CD4-positive, alpha-beta T cell treated with Interleukin-6 at 100 ng/mL for 8 hours (primary cell): ENCODE measurements around the gene LAMTOR2.
"Not testable (repeated sequence)": the region's sequence is repeated elsewhere in the genome, so short reads cannot be mapped to it uniquely, and the experiment has no call there.

ENCODE experiments used
- DNase-seq: peaks from one replicate; pipeline ENCODE4 v3.0.0-alpha.2; 2020; ENCODE audit warnings: mixed read lengths, low spot score

LAMTOR2 gene

DNA sequence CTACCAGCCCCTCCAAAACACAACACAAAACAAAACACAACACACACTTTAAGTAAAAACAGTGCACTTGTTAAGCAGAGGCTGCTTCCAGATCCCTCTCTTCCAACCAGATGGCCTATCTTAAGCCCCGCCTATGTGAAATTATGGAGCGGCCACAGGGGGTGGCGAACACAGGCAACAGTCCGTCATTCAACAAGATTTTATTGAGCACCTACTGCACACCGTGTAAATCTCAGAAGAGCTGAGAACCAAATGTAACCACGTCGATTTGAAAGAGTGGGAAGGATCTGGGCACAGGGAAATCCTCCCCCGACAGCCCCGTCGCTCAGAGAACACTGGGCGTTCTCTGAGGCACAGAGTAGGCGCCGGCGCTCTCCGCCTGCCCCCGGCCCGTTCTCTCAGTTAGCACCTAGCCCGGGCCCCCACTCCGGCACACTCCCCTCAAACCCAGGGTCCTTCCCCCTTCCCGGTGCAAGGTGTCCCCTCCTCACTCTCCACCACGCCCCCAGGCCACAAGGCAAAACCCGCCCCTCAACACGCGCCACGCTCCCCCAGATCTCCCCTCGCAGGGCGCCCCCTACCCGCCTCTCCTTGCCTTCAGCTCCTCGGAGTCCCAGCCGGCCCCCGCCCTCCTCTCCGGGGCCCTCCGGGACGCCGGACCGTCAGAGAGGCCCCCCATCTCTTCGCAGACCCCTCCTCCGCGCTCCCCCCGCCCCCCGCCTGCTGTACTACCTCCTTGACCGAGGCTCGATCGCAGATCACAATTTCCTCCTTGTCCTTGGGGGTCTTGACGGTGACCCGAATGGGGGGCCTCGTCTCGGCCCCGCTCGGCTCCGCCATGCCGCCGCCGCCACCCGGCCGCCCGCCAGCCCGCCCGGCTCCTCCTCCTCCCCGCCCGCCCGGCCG, 1.5 kb upstream of the LAMTOR2 start:
- peak; percentile 62 for DNase-seq

DNA sequence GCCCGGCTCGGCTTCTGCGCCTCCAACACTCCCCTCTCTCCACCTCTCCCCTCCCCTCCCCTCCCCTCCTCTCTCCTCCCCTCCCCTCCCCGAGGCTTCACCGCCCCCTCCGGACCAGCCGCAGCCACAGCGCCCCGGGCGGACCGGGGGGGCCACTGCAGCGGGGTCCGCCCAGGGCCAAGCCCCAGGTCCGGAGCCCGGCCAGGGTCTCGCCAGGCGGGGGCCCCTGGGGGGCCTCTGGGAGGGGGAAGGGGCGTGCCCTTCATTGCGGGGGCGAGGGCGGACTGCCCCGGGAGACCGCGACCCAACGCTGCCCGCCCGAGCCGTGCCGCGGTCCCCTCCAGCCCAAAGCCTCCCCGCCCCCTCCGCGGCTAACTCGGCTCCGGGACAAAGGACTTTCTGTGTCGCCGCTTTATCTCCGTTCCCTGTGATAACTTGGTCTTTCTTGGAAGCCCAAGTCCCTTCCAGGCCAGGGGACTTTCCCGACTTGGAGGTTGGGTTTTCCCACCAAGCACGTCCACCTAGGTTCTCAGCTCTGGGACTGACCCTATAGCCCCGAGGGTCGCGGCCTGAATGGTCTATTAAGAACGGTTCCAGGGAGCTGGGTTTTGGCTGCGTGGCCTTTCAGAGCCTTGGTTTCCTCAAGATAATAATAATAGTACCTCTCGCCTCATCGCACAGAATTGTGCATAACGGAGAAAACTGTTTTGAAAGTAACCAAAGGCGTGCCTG, 648 bp upstream of the LAMTOR2 start, which contains the start of gene UBQLN4:
UBQLN4 (minus strand) TSS at position 31 of the 732 bp plus-strand sequence. CDS start 97 bp downstream, outside the sequence.
- DNase-seq: peak; percentile 90

DNA sequence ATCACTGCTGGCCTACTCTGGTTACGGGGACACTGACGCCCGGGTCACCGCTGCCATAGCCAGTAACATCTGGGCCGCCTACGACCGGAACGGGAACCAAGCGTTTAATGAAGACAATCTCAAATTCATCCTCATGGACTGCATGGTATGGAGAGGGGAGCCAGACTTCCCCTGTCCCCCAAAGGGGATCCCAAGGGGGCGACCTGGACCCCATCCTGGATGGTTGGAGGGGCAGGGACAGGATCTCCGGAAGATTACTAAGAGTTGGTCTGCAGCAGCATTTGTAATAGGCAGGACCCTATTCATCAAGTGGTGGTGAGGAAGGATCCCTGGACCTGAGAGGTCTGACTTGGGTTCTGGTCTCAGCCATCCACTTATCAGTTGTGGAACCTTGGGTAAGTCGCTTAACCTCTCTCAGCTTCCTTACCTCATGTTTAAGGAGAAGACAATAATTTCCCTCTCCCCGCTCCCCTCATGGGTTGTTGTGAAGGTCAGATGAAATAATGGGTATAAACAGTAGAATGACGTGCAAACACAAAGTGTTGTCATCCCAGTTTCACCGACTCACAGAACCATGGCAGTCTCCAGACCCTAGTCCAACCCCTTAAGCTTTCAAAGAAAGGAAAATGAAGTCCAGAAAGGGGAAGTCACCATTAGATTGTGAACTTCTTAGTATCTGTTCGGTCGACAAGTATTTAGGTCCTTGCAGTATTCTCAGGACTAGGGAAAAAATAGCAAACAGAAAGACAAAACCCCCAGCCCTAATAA, 883 bp downstream of the LAMTOR2 start:
- DNase-seq: no peak

DNA sequence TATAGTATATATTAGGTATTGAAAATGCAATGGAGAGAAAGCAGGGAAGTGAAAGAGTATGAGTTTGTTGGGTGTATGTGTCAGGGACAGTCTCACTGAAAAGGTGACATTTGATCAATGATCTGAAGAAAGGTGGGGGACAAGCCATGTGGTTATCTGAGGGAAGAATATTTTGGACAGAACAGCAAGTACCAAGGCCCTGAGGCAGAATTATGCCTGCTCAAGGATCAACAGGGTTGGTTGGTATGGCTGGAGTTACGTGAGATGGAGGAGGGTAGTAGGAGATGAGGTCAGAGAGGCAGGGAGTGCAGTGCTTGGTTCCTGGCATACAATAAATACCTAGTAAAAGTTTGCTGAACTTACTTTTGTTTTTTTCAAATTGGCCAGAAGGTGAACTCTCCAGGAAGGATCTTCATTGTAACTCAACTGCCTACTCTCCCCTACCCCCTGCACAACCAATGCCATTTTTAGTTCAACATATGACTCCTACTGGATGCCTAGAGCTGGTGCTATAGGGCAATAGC, 1.8 kb downstream of the LAMTOR2 start:
- no peak for DNase-seq

DNA sequence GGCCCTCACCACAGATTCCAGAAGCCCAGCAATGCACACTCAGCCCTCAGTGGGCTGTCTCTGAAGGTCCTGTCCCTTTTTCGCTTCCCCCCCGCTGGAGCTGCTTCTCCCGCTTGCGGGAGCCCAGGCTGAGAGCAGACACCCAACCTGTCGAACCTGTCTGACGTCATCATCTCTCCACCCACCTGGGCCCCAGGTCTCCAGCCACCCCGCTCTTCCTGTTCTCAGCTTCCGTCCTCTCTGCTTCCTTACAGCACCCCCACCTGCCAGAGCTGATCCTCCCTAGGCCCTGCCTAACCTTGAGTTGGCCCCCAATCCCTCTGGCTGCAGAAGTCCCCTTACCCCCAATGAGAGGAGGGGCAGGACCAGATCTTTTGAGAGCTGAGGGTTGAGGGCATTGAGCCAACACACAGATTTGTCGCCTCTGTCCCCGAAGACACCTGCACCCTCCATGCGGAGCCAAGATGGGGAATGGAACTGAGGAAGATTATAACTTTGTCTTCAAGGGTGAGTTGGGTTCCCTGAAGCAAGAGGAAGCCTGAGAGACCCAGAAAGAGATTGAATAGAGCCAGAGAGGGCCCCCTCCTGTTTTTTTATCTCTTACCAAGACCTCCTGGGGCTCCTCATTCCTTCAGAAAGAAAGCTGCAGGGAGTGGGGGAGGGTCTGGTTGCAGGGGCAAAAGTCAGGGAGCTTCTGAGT, 6.5 kb downstream of the LAMTOR2 start, which contains the start of gene RAB25:
RAB25 (plus strand) TSS at position 224 of the 700 bp plus-strand sequence; CDS start at position 465, 241 bp downstream.
- no peak for DNase-seq

DNA sequence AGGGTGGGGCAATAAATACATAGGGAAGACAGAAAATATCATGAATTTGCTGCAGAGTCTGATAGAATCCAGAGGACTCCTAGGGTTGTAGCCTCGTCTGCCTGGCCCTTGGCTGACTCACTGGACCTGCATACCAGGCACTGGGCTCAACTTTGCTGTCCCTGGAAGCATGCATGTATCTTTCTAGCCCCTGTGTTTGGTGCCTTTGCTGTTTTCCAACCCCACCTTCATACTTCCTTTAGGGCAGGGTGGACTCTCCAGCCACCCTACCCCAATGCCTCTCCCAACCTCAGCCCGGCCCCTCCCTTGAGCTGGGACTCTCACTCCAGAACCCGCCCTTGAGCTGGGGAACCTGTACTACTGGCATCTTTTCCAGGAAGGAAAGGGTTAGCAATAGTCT, 7.6 kb downstream of the LAMTOR2 start:
- no peak for DNase-seq

DNA sequence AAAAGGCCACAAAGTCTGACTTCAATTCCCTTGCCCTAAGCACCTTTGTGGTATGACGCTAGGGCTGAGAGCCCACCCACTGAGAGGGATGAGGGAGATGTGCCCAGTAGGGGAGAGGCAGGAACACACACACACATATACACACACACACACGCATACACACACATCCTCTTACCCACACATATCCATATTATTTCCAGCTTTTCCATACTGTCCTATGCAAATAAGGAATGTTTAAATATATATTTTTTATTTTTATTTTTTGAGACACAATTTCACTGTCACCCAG, 9.4 kb downstream of the LAMTOR2 start:
- no peak for DNase-seq

DNA sequence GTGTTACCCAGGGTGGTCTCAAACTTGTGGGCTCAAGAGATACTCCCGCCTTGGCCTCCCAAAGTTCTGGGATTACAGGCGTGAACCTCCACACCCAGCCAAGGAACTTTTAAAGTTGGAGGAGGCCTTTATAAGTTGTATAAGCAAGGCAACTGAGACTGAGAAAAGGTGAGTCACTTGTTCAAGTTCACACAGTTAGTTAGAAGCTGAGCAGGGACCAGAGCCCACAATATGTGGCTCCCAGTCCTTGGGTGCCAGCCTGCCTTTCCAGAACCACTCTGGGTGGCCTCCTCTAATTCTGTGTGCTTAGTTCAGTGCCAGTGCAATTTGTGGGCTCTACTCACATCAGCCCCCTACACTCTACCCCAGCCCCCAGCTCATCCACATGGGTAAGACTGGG, 10.0 kb downstream of the LAMTOR2 start:
- DNase-seq: no peak

DNA sequence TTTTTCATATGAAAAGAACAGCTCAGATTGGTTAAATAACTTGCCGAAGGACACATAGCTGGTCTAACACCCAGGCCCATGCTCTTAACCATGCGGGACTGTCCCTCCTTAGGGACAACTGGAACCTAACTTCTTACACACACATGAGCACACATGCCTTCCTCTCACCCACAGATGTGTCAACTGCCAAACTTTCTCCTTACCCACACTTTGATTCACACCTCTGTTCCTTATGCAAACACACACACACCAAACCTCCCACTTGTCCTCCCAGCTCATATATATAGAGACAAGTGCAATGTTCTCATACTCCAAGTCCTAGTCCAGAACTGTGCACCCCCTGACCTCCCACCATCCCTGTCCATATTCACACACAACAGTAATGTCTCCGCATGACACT, 10.6 kb downstream of the LAMTOR2 start:
- DNase-seq: no peak

DNA sequence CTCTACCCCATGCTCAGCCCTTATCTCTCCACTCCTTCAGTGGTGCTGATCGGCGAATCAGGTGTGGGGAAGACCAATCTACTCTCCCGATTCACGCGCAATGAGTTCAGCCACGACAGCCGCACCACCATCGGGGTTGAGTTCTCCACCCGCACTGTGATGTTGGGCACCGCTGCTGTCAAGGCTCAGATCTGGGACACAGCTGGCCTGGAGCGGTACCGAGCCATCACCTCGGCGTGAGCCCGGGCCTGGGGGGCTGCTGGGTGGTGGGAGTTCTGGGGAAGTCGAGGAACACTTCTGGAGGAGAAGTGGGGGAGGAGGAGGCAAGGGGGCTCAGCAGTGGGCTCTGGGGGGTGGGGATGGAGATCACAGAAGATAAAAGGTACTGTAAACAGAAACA, 11.3 kb downstream of the LAMTOR2 start:
- no peak for DNase-seq

DNA sequence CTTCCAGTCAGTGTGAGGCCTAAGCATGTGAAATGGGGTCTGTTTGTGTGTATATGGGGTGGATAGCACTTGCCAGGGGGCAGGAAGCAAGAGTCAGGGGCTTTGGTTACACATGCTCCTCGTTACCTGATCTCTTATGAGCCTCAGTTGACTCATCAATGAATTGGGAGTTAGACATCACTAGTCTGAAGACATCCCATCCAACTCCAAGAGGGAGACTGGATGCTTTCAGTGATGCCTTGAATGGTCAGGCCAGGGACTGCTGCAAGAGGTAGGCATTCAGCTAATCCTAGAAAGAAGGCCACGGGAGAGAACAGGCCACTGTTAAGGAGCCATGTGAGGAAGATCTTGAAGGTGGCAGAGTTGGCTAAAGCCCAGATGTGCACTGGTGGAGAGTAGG, 12.7 kb downstream of the LAMTOR2 start:
- DNase-seq: no peak

DNA sequence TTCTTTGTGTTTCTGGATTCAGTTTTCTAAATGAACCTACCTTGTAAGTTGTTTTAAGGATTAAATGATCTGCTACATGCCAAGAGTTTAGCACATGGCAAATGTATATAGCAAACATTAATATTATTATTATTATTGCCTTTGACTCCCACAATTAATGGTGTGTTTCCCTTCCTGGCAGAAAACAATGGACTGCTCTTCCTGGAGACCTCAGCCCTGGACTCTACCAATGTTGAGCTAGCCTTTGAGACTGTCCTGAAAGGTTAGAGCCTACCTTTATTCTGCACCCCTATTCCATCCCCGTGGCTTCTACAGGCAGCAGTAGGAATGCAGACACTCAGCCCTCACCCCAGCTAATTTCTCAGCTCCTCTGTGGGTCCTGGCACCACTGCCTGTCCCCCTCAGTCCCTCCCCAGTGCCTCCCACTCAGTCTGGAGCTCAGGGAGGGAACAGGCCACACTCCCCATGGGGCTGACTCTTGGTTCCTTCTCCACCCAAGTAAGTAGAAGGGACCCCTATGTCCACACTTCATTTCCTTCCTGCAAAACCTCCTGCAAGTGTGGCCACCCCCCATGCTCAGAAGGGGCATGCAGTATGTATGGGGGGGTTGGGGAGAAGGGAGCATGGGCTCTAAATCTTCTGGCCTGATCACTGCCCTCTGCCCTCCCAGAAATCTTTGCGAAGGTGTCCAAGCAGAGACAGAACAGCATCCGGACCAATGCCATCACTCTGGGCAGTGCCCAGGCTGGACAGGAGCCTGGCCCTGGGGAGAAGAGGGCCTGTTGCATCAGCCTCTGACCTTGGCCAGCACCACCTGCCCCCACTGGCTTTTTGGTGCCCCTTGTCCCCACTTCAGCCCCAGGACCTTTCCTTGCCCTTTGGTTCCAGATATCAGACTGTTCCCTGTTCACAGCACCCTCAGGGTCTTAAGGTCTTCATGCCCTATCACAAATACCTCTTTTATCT, 15.2 kb downstream of the LAMTOR2 start:
- DNase-seq: no peak

DNA sequence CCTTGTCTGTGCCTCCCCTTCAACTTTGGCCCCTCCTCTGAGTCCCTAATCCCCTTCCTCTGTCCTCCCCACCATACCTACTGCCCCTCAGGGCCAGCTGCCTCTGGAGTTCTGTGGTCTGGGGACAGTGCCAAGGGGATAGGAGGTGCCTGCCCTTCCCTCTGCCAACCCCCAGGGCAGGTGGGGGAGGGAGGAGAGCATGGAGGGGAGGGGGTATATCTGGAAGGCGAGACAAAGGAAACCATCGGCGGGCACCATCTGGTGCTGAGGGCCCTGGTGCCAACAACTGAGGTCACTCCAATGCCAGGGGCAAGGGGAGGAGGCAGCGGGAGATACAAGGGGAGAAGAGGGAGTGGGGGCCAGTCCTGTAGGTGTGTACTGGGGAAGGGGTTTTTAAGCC, 16.0 kb downstream of the LAMTOR2 start:
- DNase-seq: no peak

DNA sequence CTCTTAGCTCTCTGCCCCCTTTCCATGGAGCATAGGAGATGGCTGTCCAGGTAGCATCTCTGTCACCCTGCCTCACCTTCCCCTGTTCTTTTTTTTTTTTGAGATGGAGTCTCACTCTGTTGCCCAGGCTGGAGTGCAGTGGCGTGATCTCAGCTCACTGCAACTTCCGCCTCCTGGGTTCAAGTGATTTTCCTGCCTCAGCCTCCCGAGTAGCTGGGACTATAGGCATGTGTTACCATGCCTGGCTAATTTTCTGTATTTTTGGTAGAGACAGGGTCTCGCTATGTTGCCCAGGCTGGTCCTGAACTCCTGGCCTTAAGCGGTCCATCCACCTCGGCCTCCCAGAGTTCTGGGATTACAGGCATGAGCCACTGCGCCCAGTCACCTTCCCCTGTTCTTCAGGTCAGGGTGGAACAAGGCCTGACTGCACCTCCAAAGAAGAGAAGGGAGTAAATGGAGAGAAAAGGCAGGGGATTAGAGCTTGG, 16.8 kb downstream of the LAMTOR2 start:
- DNase-seq: not testable (repeated sequence)

DNA sequence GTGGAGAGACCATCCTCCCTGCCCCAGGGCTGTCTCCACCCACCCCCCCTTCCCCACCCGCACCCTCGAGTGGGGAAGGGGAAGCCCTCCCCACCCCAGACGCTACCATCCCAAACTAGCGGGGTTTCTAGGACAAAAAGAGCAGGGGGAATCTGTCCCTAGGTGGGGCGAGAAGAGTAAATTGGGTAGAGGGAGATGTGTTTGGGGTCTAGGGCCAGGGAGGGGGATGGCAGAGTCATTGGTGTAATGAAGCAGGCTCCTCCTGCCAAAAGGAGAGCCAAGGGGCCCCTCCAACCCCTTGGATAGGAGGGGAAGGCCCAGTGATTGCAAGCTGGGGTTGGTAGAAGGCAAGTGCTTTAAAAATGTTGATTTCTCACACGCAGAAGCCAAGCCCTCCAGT, 17.7 kb downstream of the LAMTOR2 start:
- DNase-seq: no peak

DNA sequence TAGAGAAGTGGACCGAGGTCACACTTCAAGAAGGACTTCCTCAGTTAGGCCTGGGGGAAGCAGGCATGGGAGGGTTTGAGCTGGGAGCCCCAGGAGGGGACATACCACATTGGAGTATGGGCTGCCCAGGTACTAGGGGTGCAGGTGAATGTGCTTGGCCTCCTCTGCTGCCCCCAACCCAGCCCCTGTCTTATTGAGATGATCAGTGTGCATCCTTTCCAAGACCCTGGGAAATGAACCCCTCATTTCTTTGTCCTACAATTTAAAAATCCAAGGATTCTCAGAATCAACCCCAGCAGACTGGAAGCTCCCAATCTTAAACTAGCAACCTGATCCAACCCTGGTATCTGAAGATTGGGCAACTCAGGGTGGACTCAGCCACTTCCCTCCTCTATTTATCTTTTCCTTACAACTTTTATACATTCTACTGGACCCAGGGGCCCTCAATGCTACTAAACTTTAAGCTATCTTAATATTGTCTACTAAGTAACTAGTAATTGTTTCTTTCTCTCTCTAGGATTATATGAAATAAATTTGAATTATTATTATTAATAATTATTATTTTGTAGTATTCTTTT, 18.6 kb downstream of the LAMTOR2 start:
- no peak for DNase-seq

DNA sequence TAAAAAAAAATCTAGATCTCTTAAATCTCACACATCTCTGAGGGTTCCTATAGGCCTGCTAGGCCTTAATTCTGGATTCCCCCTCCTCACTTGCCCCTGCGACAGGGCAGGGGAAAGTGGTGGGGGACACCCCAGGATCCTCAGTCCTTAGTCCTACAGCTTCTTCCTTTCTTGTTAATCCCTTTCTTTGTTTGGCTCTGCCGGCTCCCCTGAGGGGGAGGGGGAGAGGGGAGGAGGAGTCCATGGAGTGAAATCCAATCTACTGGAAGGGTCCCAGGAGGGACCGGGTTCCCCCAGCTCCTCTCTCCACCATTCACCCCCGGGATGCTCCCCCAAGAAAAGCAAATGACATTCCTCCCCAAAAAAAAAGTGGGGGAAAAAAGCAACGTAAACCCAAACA, 19.2 kb downstream of the LAMTOR2 start:
- no peak for DNase-seq

DNA sequence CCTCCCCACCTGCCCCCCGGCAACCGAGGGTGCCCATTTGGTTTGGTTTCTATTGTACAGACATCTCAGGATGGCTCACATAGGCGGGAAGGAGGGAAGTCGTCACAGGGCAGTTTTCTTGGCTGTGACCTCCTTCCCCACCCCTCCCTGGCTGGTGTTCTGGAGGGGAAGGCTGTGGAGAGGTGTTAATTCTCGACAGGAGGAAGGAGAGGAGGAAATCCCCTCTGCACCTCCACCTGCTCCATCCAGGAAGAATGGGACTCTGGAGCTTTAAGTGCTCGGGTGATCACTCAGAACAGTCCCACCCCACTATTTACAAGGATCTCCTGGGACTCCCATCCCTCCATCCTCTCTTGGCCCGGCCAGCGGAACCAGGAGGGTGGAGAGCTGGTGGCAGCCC, 20.1 kb downstream of the LAMTOR2 start:
- no peak for DNase-seq

DNA sequence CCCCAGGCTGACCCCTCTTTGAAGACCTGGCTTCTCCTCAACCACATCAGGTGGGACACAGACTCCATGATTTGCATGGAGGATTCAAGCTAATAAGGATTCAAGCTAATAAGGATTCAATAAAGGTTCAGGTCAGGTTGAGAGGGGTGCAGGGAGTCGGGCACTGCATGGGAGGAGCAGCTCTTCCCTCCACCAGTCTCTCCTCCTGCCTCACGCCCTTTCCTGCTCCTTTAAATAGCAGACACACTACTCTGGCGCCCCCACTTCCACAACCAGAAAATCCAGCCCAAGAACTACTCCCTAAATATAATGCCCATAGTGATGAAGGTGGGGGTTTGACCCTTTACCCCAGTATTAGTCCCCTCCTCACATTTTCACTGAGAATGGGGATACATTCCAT, 20.6 kb downstream of the LAMTOR2 start:
- DNase-seq: no peak

DNA sequence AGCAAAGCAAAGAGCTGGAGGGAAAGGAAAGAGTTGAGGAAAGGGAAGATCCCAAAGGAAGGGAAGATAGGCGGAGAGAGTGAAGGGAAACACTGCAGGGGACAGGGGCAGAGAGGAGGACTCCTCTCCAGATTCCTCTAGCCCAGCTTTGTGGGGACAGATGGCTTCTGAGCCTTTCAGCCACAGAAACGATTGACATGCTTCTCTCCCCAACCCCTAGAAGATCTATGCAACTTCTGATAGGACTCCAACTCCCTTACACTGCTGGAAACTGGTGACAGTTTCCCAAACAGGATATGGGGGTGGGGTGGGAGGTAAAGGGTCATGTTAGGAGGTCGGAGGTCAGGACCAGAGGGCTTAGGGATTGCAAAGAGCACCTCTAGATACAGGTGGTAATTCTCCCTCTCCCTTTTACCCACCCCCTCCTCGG, 21.2 kb downstream of the LAMTOR2 start:
- no peak for DNase-seq
